ENCODE data around the gene EHHADH. TPM values are rescaled to one million over a fixed set of nuclear protein-coding genes. Genes with fewer than 3 reads are reported as not detected.
"Not testable (repeated sequence)": the region's sequence is repeated elsewhere in the genome, so short reads cannot be mapped to it uniquely, and the experiment has no call there.

EHHADH gene
- total RNA-seq, 1 donor from 2014 or later = 323 TPM

GRCh38 chr3:185253133-185253532 lies 716 bp downstream of the EHHADH start:
- peak; percentile 58 for DNase-seq (ENCODE audit: low spot score)
- ATAC-seq = peak; percentile 63

- no peak for DNase-seq (ENCODE audit: low spot score)
- no peak for ATAC-seq
Observed at GRCh38 chr3:185251272-185251671, 2.6 kb downstream of the EHHADH start.

GRCh38 chr3:185250653-185251052 lies 3.2 kb downstream of the EHHADH start:
- DNase-seq (ENCODE audit: low spot score) (no peak), ATAC-seq (peak; percentile 34)

GRCh38 chr3:185250247-185250646 lies 3.6 kb downstream of the EHHADH start:
- no peak for DNase-seq (ENCODE audit: low spot score)

GRCh38 chr3:185242642-185243041 lies 11.2 kb downstream of the EHHADH start:
- no peak for DNase-seq (ENCODE audit: low spot score)
- ATAC-seq = peak; percentile 62

More at GRCh38 chr3:185250247-185250646, 3.6 kb downstream of the EHHADH start:
- no peak for ATAC-seq

- DNase-seq (ENCODE audit: low spot score) (no peak), ATAC-seq (no peak)
Observed at GRCh38 chr3:185236969-185237368, 16.9 kb downstream of the EHHADH start.

GRCh38 chr3:185233328-185233727 lies 20.5 kb downstream of the EHHADH start:
- ATAC-seq (no peak), DNase-seq (ENCODE audit: low spot score) (no peak)

GRCh38 chr3:185226526-185226925 lies 27.3 kb downstream of the EHHADH start:
- not testable (repeated sequence) for DNase-seq (ENCODE audit: low spot score); ATAC-seq

GRCh38 chr3:185225523-185225922 lies 28.3 kb downstream of the EHHADH start:
- DNase-seq (ENCODE audit: low spot score) = no peak
- no peak for ATAC-seq

- DNase-seq (ENCODE audit: low spot score) (no peak), ATAC-seq (peak; percentile 19)
Observed at GRCh38 chr3:185225080-185225479, 28.8 kb downstream of the EHHADH start.

- DNase-seq (ENCODE audit: low spot score) (no peak), ATAC-seq (no peak)
Observed at GRCh38 chr3:185221203-185221602, 32.6 kb downstream of the EHHADH start.

- peak; percentile 82 for ATAC-seq
- no peak for DNase-seq (ENCODE audit: low spot score)
Observed at GRCh38 chr3:185216607-185216958, 37.3 kb downstream of the EHHADH start.

GRCh38 chr3:185215873-185216606 lies 37.8 kb downstream of the EHHADH start:
- no peak for DNase-seq (ENCODE audit: low spot score)
- ATAC-seq = no peak

GRCh38 chr3:185212559-185212958 lies 41.3 kb downstream of the EHHADH start:
- no peak for DNase-seq (ENCODE audit: low spot score)
- ATAC-seq = no peak

- DNase-seq (ENCODE audit: low spot score) (no peak), ATAC-seq (no peak)
Observed at GRCh38 chr3:185212086-185212485, 41.8 kb downstream of the EHHADH start.

GRCh38 chr3:185210621-185211142 lies 43.2 kb downstream of the EHHADH start:
- DNase-seq (ENCODE audit: low spot score) (no peak), ATAC-seq (no peak)

- no peak for DNase-seq (ENCODE audit: low spot score)
- ATAC-seq = no peak
Observed at GRCh38 chr3:185208823-185209222, 45.0 kb downstream of the EHHADH start.

GRCh38 chr3:185207931-185208746 lies 45.7 kb downstream of the EHHADH start:
- no peak for DNase-seq (ENCODE audit: low spot score)
- ATAC-seq = no peak

GRCh38 chr3:185207481-185207880 lies 46.4 kb downstream of the EHHADH start:
- DNase-seq (ENCODE audit: low spot score) = no peak
- peak; percentile 25 for ATAC-seq

- ATAC-seq = no peak
Observed at GRCh38 chr3:185205865-185206264, 48.0 kb downstream of the EHHADH start.

GRCh38 chr3:185204894-185205293 lies 49.0 kb downstream of the EHHADH start:
- ATAC-seq = no peak

More at GRCh38 chr3:185205865-185206264, 48.0 kb downstream of the EHHADH start:
- no peak for DNase-seq (ENCODE audit: low spot score)

GRCh38 chr3:185200639-185201038 lies 53.2 kb downstream of the EHHADH start:
- ATAC-seq = peak; percentile 9
- DNase-seq (ENCODE audit: low spot score) = no peak

More at GRCh38 chr3:185204894-185205293, 49.0 kb downstream of the EHHADH start:
- DNase-seq (ENCODE audit: low spot score) = no peak
